ENCODE results near the gene SLC4A1AP. TPM values are rescaled to one million over a fixed set of nuclear protein-coding genes. Genes with fewer than 3 reads are reported as not detected.
"Not testable (repeated sequence)": the region's sequence is repeated elsewhere in the genome, so short reads cannot be mapped to it uniquely, and the experiment has no call there.

SLC4A1AP gene
- total RNA-seq, 1 experiment from 2014 or later, result 37.4 TPM

DNA sequence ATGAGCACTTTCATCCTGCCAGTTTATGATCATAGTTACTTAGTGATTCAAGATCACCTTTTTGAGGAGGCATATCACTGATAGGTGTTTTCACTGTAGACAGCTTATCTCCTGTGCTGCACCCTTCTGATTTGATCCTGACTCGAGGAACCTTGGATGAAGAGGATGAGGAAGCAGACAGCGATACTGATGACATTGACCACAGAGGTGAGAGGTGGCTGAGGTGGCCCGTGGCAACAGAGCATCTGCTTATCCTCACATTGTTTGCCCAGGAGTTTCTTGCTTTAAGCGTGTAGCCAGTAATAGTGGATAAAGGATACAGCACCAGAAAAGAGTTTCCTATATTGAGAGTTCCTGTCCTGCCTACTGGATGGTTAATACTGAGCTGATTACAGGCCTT lies 16.0 kb upstream of the SLC4A1AP start:
- DNase-seq (ENCODE audit: extremely low read depth, low read depth), result no peak

- no peak for DNase-seq (ENCODE audit: extremely low read depth, low read depth)
These were observed 12.6 kb upstream of the SLC4A1AP start for GRCh38 chr2:27651056-27651455.

DNA sequence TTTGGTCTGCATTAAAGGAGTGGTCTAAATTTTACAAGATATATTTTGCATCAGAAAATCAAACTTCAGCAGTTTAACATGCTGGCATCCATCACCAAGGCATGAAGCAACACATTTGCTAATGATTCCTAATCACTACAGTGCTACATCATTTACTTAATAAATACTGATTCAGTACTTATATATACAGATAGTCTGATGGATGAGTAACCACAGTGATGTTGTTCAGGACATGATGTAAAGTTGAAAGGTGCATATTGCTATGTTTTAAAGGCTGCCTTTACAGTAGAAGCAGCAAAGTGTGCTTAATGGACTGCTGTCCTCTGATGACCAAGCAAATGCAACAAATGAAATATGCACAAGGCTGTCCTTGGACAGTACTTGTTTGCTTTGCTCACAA lies 11.3 kb upstream of the SLC4A1AP start:
- no peak for DNase-seq (ENCODE audit: extremely low read depth, low read depth)

GRCh38 chr2:27652790-27653189 lies 10.9 kb upstream of the SLC4A1AP start:
- no peak for DNase-seq (ENCODE audit: extremely low read depth, low read depth)

DNA sequence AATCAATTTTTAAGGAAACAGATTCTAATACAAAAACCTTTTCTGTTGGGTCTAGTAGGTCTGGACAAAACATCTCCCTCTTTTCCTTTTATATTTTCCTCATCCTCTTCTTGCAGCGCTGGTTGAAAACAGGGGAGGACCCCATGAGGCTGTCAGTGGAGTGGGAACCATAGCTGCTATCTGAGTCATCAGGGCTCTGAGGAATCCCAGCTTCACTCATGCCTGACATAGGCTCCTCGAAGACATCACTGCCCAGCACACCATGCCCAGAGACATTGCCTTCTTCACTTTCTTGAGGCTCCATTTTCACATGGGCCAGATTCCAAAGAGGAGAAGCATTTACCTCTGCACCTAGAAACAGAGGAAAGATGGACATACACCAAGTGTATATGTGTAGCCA lies 10.3 kb upstream of the SLC4A1AP start:
- no peak for DNase-seq (ENCODE audit: extremely low read depth, low read depth)

- no peak for DNase-seq (ENCODE audit: extremely low read depth, low read depth)
These were observed 8.3 kb upstream of the SLC4A1AP start for GRCh38 chr2:27655155-27655951.

DNA sequence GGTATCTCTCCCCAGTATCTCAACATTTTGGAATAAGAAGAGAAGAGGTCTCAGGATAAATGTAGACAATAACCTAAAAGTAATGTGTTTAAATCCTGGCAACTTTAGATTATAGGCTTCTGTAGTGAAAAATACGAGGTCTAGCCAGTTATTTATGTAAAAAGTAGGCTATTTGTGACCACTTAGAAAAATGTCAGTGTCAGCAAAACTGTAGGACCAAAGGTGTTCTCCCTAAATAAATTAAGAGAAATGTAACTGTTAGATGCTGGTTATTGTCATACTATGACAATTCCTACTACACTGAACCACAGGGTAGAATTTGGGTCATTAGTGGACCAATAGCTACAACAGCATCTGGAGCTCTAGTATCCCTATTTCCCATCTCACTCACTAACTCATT lies 2.3 kb upstream of the SLC4A1AP start:
- DNase-seq (ENCODE audit: extremely low read depth, low read depth), result no peak

- no peak for DNase-seq (ENCODE audit: extremely low read depth, low read depth)
These were observed 475 bp downstream of the SLC4A1AP start for GRCh38 chr2:27664154-27664574.

DNA sequence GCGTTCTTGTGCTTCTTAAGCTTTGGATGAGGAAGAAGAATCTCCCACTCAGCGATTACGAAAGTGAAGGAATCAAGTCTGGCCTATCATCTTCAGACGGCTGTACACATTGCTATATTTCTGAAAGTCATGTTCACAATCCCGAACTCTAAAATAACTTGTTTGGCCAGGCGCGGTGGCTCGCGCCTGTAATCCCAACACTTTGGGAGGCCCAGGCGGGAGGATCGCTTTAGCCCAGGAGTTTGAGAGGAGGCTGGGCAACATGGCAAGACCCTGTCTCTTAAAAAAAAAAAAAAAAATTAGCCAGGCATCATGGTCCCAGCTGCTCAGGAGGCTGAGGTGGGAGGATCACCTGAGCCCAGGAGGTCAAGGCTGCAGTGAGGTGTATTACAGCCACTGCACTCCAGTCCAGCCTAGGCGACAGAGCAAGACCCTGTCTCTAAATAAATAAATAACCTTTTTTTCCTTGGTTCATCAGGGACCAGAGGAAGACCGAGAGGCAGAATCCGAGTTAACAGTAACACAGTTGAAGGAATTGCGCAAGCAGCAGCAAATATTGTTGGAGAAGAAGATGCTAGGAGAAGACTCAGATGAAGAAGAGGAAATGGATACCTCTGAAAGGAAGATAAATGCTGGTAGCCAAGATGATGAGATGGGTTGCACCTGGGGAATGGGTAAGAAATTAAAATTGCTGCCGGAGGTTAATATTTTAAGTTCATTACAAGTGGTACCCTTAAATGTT lies 1.1 kb downstream of the SLC4A1AP start:
- DNase-seq (ENCODE audit: extremely low read depth, low read depth), result no peak

DNA sequence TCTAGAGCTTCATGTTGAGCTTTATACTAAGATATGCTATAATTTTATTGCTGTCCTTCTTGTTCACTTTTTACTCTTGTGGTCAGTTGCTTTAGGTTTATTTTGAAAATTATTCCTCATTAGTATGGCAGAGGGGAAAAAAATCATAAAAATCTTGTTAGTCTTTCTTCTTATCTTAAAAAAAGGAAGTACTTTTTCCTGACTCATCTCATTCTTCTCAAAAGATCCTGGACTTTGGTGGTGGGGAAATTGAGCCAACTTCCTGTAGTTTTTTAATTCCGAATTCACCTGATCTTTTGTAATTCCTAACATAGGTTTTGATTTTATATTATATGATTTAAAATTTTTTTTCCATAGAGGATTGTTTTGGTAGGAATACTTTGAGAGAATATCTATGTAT lies 3.8 kb downstream of the SLC4A1AP start:
- DNase-seq (ENCODE audit: extremely low read depth, low read depth), result no peak

DNA sequence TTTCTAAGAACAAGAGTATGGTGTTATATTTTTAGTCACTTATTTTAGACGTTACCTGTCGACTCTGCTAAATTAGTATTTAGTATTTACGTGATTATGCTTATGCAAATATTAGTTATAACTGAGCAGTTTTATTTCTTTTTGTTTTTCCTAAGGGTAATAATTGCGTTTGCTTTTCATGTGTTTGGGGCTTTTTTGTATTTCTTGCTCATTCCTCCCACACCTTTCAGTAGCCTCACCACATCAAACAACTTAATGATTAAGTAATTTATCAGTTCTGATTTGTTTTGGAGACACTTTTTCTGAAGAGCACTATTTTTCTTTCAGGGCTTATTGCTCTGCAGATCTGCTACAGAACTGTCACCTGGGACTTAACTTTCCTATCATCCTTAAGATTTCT lies 7.5 kb downstream of the SLC4A1AP start:
- no peak for DNase-seq (ENCODE audit: extremely low read depth, low read depth)

DNA sequence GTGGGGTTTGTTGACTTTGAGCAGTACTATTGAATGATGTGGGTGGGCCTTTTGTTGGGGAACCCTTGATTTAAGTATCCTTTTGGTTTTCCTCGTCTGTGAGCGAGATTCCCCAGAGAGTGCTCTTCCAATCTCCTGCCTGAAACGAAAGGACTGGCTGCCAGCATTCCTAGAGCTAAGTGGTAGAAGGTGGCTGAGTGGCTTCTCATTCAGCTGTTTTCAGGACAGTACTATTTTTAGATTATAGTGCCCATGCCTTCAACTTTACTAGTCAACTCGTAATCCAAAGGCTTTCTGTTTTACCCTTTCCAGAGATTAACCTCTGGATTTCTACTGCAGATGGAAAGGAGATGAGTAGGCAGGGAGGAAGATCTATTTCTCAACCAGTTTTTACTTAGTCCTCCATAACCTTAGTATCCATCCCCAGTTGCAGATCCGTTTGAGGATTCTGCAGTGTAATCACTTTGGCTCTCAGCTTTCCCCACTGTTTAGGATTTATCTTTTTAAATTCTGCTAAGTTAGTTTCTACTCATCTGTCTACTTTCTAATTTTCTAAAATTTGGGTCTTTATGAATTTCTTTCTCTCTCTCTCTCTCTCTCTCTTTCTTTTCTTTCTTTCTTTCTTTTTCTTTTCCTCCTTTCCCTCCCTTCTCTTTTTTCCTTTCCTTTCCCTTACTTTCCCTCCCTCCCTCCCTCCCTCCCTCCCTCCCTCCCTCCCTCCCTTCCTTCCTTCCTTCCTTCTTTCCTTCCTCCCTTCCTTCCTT lies 9.2 kb downstream of the SLC4A1AP start:
- no peak for DNase-seq (ENCODE audit: extremely low read depth, low read depth)

GRCh38 chr2:27680571-27680970 lies 16.9 kb downstream of the SLC4A1AP start:
- DNase-seq (ENCODE audit: extremely low read depth, low read depth), result no peak

- no peak for DNase-seq (ENCODE audit: extremely low read depth, low read depth)
These were observed 18.2 kb downstream of the SLC4A1AP start for GRCh38 chr2:27681841-27682240.

- not testable (repeated sequence) for DNase-seq (ENCODE audit: extremely low read depth, low read depth)
These were observed 18.7 kb downstream of the SLC4A1AP start for GRCh38 chr2:27682334-27682771.

GRCh38 chr2:27683390-27684071 lies 19.8 kb downstream of the SLC4A1AP start:
- DNase-seq (ENCODE audit: extremely low read depth, low read depth), result peak; percentile 95

DNA sequence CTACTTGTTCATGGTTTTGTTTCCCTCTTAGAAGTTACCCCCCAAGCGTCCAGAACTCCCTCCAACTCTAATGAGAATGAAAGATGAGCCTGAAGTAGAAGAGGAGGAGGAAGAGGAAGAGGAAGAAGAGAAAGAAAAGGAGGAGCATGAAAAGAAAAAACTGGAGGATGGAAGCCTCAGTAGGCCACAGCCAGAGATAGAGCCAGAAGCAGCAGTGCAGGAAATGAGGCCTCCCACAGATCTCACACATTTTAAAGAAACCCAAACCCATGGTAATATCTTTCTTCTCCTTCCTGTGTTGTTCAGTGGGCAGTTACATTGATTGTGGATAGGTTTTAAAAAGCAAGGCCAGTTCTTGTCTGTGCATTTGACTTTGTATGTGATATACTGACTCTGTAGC lies 21.3 kb downstream of the SLC4A1AP start:
- DNase-seq (ENCODE audit: extremely low read depth, low read depth), result not testable (repeated sequence)

DNA sequence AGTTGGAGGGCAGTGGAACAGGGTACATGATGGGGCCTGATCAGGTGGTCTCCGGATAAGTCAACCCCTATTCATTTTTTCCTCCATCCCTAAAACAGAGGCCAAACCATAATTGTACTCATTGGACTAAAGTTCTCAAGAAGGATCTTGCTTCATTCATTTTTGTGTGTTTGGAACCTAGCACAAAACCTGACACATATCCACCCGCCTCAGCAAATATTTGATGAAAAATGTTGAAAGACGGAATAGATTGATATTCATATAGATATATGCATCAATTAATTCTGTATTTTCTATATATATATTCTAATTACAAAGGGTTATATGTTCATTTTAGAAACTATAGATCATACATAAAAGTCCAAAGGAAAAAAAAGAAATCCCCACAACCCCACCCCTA lies 21.9 kb downstream of the SLC4A1AP start:
- DNase-seq (ENCODE audit: extremely low read depth, low read depth), result no peak

GRCh38 chr2:27687232-27687631 lies 23.5 kb downstream of the SLC4A1AP start:
- DNase-seq (ENCODE audit: extremely low read depth, low read depth), result no peak

- no peak for DNase-seq (ENCODE audit: extremely low read depth, low read depth)
These were observed 25.7 kb downstream of the SLC4A1AP start for GRCh38 chr2:27689424-27689823.

DNA sequence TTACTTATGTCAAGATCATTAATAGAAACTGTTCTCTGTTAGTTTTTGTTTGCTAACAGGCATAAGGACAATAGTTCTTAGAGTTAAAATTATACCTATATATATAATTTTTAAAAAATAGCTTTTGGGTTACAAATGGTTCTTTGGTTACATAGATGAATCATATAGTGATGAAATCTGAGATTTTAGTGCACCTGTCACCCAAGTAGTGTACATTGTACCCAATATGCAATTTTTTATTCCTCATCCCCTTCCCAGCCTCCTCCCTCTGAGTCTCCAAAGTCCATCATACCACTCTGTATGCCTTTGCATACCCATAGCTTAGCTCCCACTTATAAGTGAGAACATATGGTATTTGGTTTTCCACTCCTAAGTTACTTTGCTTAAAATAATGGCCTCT lies 26.4 kb downstream of the SLC4A1AP start:
- DNase-seq (ENCODE audit: extremely low read depth, low read depth), result no peak
